HG02623 (cell line): Measurements from ENCODE around the gene BRD4.

Experiments
- ATAC-seq: cut with Tn5 transposase; IDR thresholded peaks from one replicate; pipeline ENCODE4 v1.9.1; 2021; ENCODE audit warnings: moderate library complexity; ENCODE audit not compliant: unreplicated experiment

The BRD4 gene

GRCh38 chr19:15197275-15197941 lies 134.9 kb downstream of the BRD4 start:
- no peak for ATAC-seq

- no peak for ATAC-seq
Observed at GRCh38 chr19:15196360-15197005, 135.9 kb downstream of the BRD4 start.

- ATAC-seq, result no peak
Observed at GRCh38 chr19:15195371-15196334, 136.7 kb downstream of the BRD4 start.

- ATAC-seq, result no peak
Observed at GRCh38 chr19:15194938-15195337, 137.4 kb downstream of the BRD4 start.

- no peak for ATAC-seq
Observed at GRCh38 chr19:15191982-15192381, 140.4 kb downstream of the BRD4 start.

- ATAC-seq, result no peak
Observed at GRCh38 chr19:15191514-15191913, 140.8 kb downstream of the BRD4 start.

GRCh38 chr19:15188851-15189250 lies 143.5 kb downstream of the BRD4 start:
- no peak for ATAC-seq

GRCh38 chr19:15187026-15188007 lies 145.0 kb downstream of the BRD4 start:
- no peak for ATAC-seq
